K562 (cell line): ENCODE data around the gene CACNA1S. TPM values are rescaled to one million over a fixed set of nuclear protein-coding genes. Genes with fewer than 3 reads are reported as not detected.
A peak's percentile ranks its signal among the peaks of the same experiment; 100 is the strongest.

Experiments
- CTCF ChIP-seq, 3 experiments: IDR thresholded peaks in 2 of 3; conservative IDR thresholded peaks in 1 of 3; 2 replicates each; pipeline ENCODE4 v1.5.1; 2011 to 2012; ENCODE audit warnings: low read length in 3 of 3, mild to moderate bottlenecking in 3 of 3, control low read depth in 2 of 3, improper control_type of control experiment in 1 of 3, inconsistent platforms in 1 of 3, low read depth in 1 of 3, mixed read lengths in 1 of 3, moderate library complexity in 1 of 3; ENCODE audit not compliant: insufficient read depth in 2 of 3
- ETV6 ChIP-seq, 3 experiments: fragments of 150-350 bp in 1 of 3; sonication (generic) in 1 of 3; formaldehyde crosslinking in 1 of 3; IDR thresholded peaks; 2 replicates each; pipeline versions ENCODE4 v1.6.1 to v1.8.0; 2014 to 2022; ENCODE audit warnings: borderline replicate concordance in 2 of 3, low read depth in 2 of 3, antibody characterized with exemption in 1 of 3, low read length in 1 of 3, mild to moderate bottlenecking in 1 of 3, missing genetic modification reagents in 1 of 3
- FOXK2 ChIP-seq, 2 experiments: fragments of 450-650 bp; IDR thresholded peaks in 1 of 2; conservative IDR thresholded peaks in 1 of 2; 2 replicates each; pipeline ENCODE4 v1.6.1; 2016; ENCODE audit warnings: low read depth in 2 of 2, mild to moderate bottlenecking in 1 of 2
- MYC ChIP-seq, 2 experiments: fragments of 250-450 bp in 1 of 2; sonication (Bioruptor Pico) in 1 of 2; IDR thresholded peaks; 2 replicates each; pipeline versions ENCODE4 v1.5.1 to v1.6.1; 2012 to 2021; ENCODE audit warnings: low read depth in 2 of 2, borderline replicate concordance in 1 of 2, improper control_type of control experiment in 1 of 2, low read length in 1 of 2, mild to moderate bottlenecking in 1 of 2, moderate library complexity in 1 of 2
- NCOR1 ChIP-seq: fragments of 450-650 bp; IDR thresholded peaks from 2 replicates; pipeline ENCODE4 v1.6.1; 2016; ENCODE audit warnings: mild to moderate bottlenecking, moderate library complexity
- PHF21A ChIP-seq: fragments of 450-650 bp; IDR thresholded peaks from 2 replicates; pipeline ENCODE4 v1.6.1; 2017; ENCODE audit warnings: low read depth, borderline replicate concordance
- POLR2AphosphoS5 ChIP-seq: IDR thresholded peaks from 2 replicates; pipeline ENCODE4 v1.6.1; 2011; ENCODE audit warnings: mild to moderate bottlenecking, low read depth, low read length, moderate library complexity; ENCODE audit not compliant: control insufficient read depth, insufficient read depth
- PPARD ChIP-seq: fragments of 250-450 bp; sonication (Bioruptor Pico); IDR thresholded peaks from 2 replicates; pipeline ENCODE4 v1.8.0; 2022; ENCODE audit warnings: inconsistent platforms, mild to moderate bottlenecking, moderate library complexity
- STAG1 ChIP-seq: sonication (generic); formaldehyde crosslinking; IDR thresholded peaks from 2 replicates; pipeline ENCODE4 v1.5.0; 2020; ENCODE audit warnings: missing genetic modification reagents, borderline replicate concordance
- ZNF263 ChIP-seq: sonication (generic); formaldehyde crosslinking; IDR thresholded peaks from 2 replicates; pipeline ENCODE4 v1.8.0; 2022; ENCODE audit warnings: mild to moderate bottlenecking, missing genetic modification reagents, borderline replicate concordance
- polyA plus RNA-seq, 8 experiments: library from polyadenylated mRNA; depleted of rRNA in 4 of 8; stranded (reverse) in 5 of 8; unstranded in 3 of 8; fragments of >200 nt; fragmentation: Nextera tagmentation in 2 of 8; fragmentation: Illumina TruSeq in 1 of 8; extraction: Ambion mirVana in 2 of 8; extraction: Trizol in 1 of 8; gene quantifications; 2 replicates each; pipeline versions ENCODE4 v1.2.1 to v1.2.3, GENCODE V29; 2011 to 2014; ENCODE audit warnings: inconsistent platforms in 1 of 8, missing spikeins in 1 of 8
- total RNA-seq, 7 experiments: library from RNA; depleted of rRNA in 6 of 7; stranded (reverse); fragments of >200 nt in 6 of 7; fragmentation: Illumina TruSeq in 2 of 7; extraction: Trizol in 2 of 7; gene quantifications; 2 replicates each; pipeline versions ENCODE4 v1.2.1 to v1.2.3, GENCODE V29; 2011 to 2021; ENCODE audit warnings: low replicate concordance in 1 of 7
- TF ChIP-seq, protein P1 (sequence below): sonication (generic); formaldehyde crosslinking; IDR thresholded peaks from 2 replicates; pipeline ENCODE4 v1.8.1; 2023; ENCODE audit warnings: mild to moderate bottlenecking, missing genetic modification reagents
- TF ChIP-seq, protein P2 (sequence below), 2 experiments: fragments of 450-650 bp; IDR thresholded peaks; 2 replicates each; pipeline ENCODE4 v1.6.1; 2016

CACNA1S gene
- total and polyA plus RNA-seq, 9 of the 15 experiments (the other 6 are each of a cell fraction or from before 2014, with no cell fraction given) = not detected

DNA sequence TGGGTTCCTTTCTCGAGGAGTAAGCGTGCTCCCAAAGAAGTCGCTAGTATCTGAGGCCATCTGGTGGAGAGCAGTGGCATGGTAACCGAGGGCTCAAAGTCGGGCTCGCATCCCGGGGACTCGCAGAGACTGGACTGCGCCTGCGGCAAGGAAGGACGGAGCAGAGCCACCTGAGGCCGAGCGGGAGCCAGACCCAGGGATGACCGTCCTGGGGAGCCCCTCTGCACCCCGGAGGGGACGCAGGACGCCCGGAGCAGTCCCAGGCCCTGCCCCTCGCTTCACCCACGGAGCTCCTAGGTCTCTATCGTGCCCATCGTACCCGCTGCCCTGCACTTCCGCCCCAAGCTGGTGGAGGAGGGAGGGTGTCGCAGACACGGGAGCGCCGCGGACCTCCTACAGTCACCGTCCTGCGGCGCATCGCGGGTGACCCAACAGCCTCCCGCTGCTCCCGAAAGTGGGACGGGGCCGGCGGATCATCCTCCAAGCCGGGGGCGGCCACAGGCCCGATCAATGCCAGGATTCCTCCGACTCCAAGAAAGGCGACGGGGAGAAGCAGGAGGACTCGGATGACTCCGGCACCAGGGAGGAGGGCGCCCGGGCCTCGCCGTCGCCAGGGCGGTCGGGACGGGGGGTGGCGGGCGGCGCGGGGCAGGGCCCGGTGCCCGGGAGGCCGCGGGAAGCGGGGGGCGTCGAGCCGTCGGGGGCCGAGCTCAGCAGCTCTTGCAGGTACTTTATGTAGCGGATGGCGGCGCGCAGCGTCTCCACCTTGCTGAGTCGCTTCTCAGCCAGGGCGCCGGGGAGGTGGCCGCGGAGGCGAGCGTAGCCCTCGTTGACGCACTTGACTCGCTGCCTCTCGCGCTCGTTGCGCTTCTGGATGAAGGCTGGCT, 2.3 kb upstream of the CACNA1S start (continued):
- TF ChIP-seq ETV6 (IDR thresholded peaks at IDR 0.05; ENCODE audit: borderline replicate concordance in 1 of 2, low read depth in 2 of 2, low read length in 1 of 2) (no peak), ETV6 (CRISPR knock-in tag; IDR thresholded peaks at IDR 0.05; ENCODE audit: borderline replicate concordance) (no peak), PHF21A (peak; percentile 99; the same call in 1 of the 2 replicates), CTCF (IDR thresholded peaks at IDR 0.05 in 2 of 3, conservative IDR thresholded peaks at IDR 0.05 in 1 of 3; ENCODE audit: insufficient read depth in 2 of 3, low read depth in 1 of 3, low read length in 3 of 3) (peak; percentile 85 to 91 (median 90)), ZNF263 (CRISPR knock-in tag) (peak; percentile 73), FOXK2 (conservative IDR thresholded peaks at IDR 0.05 in 1 of 2, IDR thresholded peaks at IDR 0.05 in 1 of 2; ENCODE audit: low read depth in 2 of 2) (no peak), NCOR1 (no peak), MYC (IDR thresholded peaks at IDR 0.05; ENCODE audit: low read depth, low read length) (peak; percentile 78), MYC (CRISPR knock-in tag; IDR thresholded peaks at IDR 0.05; ENCODE audit: borderline replicate concordance, low read depth) (no peak), PPARD (CRISPR knock-in tag) (no peak), STAG1 (peak; percentile 68), POLR2AphosphoS5 (no peak)
- TF ChIP-seq, protein P1, sequence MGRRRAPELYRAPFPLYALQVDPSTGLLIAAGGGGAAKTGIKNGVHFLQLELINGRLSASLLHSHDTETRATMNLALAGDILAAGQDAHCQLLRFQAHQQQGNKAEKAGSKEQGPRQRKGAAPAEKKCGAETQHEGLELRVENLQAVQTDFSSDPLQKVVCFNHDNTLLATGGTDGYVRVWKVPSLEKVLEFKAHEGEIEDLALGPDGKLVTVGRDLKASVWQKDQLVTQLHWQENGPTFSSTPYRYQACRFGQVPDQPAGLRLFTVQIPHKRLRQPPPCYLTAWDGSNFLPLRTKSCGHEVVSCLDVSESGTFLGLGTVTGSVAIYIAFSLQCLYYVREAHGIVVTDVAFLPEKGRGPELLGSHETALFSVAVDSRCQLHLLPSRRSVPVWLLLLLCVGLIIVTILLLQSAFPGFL (CRISPR knock-in tag) = 0 out of 2 replicates have a peak, but pooled peaks have one; percentile 40
- TF ChIP-seq, protein P2, sequence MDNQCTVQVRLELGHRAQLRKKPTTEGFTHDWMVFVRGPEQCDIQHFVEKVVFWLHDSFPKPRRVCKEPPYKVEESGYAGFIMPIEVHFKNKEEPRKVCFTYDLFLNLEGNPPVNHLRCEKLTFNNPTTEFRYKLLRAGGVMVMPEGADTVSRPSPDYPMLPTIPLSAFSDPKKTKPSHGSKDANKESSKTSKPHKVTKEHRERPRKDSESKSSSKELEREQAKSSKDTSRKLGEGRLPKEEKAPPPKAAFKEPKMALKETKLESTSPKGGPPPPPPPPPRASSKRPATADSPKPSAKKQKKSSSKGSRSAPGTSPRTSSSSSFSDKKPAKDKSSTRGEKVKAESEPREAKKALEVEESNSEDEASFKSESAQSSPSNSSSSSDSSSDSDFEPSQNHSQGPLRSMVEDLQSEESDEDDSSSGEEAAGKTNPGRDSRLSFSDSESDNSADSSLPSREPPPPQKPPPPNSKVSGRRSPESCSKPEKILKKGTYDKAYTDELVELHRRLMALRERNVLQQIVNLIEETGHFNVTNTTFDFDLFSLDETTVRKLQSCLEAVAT (IDR thresholded peaks at IDR 0.05) = 0 out of 4 replicates have a peak, but pooled peaks of 1 of the 2 experiments have one; percentile 27
